Smooth muscle cell of the coronary artery (primary cell): ENCODE data around the gene C5orf34. TPM values are rescaled to one million over a fixed set of nuclear protein-coding genes. Genes with fewer than 3 reads are reported as not detected.

Experiments
- total RNA-seq: library from RNA; depleted of rRNA; stranded (reverse); fragments of >200 nt; gene quantifications from 2 replicates; pipeline ENCODE4 v1.2.3, GENCODE V29; 2014; ENCODE audit warnings: low replicate concordance

Gene C5orf34
- 2.5 and 3.3 TPM in 2 replicates for total RNA-seq

GRCh38 chr5:43514816-43515677, at the start of gene C5orf34:
Gene C5orf34 (minus strand): TSS chr5:43515148. CDS start chr5:43509339, 5,809 bp downstream.

GRCh38 chr5:43556857-43557542, 42.1 kb upstream of the C5orf34 start, which contains the start of gene PAIP1:
Gene PAIP1 (minus strand): TSS chr5:43557077. CDS start chr5:43556846, 231 bp downstream.

GRCh38 chr5:43483298-43484105, 31.4 kb downstream of the C5orf34 start, which contains the start of gene TMEM267:
Gene TMEM267 (minus strand): TSS chr5:43483865. CDS start chr5:43453969, 29,896 bp downstream.

Other genes starting within 250 kb of the C5orf34 start
- 18.4 and 63.5 TPM in 2 replicates for gene HMGCS1, start 201.7 kb downstream of the C5orf34 start, total RNA-seq
- 0.68 and 1.9 TPM in 2 replicates for gene CCL28, start 102.8 kb downstream of the C5orf34 start, total RNA-seq
- gene TMEM267, start 31.3 kb downstream of the C5orf34 start, total RNA-seq: 9.4 and 16.3 TPM in 2 replicates
- gene PAIP1, start 41.9 kb upstream of the C5orf34 start, total RNA-seq: 17.6 and 62.6 TPM in 2 replicates
- gene NNT, start 88.0 kb upstream of the C5orf34 start, total RNA-seq: 68.7 and 85.5 TPM in 2 replicates